HFF-Myc (cell line): ENCODE measurements around the gene VSTM2B.

Experiments
- DNase-seq: peaks from one replicate; pipeline ENCODE4 v3.0.0-alpha.2; 2011; ENCODE audit warnings: low read depth; ENCODE audit errors: extremely low read depth
- H3K4me3 ChIP-seq: replicated peaks from 2 replicates; pipeline ENCODE4 v1.5.1; 2011; ENCODE audit warnings: low read depth, mild to moderate bottlenecking, control low read depth, low read length
- TF ChIP-seq, protein P1 (sequence below): IDR thresholded peaks from 2 replicates; pipeline ENCODE4 v1.5.1; 2012; ENCODE audit warnings: mild to moderate bottlenecking, low read depth, low read length, control low read depth; ENCODE audit errors: missing control alignments

Gene VSTM2B

DNA sequence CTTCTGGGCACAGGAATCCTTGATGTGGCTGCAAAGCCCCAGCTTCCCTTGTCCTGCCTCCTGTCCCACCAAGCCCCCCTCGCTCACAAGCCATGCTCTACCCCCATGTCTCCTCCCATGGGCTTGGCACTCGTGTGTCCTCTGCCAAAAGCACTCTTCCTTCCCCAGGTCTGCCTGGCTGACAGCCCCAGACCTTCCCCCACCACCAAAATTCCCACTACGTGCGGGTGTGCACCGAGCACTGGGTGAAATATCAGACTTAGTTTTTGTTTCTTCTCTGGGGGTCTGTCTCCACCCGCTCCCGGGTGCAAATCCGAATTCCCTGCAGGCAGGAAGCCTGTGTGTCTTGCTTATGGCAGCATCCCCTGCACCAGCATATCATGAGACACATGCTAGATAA lies 5.9 kb upstream of the VSTM2B start:
- no peak overlapping the region for H3K4me3 ChIP-seq
- TF ChIP-seq, protein P1, sequence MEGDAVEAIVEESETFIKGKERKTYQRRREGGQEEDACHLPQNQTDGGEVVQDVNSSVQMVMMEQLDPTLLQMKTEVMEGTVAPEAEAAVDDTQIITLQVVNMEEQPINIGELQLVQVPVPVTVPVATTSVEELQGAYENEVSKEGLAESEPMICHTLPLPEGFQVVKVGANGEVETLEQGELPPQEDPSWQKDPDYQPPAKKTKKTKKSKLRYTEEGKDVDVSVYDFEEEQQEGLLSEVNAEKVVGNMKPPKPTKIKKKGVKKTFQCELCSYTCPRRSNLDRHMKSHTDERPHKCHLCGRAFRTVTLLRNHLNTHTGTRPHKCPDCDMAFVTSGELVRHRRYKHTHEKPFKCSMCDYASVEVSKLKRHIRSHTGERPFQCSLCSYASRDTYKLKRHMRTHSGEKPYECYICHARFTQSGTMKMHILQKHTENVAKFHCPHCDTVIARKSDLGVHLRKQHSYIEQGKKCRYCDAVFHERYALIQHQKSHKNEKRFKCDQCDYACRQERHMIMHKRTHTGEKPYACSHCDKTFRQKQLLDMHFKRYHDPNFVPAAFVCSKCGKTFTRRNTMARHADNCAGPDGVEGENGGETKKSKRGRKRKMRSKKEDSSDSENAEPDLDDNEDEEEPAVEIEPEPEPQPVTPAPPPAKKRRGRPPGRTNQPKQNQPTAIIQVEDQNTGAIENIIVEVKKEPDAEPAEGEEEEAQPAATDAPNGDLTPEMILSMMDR, result no peak
- DNase-seq, result no peak

DNA sequence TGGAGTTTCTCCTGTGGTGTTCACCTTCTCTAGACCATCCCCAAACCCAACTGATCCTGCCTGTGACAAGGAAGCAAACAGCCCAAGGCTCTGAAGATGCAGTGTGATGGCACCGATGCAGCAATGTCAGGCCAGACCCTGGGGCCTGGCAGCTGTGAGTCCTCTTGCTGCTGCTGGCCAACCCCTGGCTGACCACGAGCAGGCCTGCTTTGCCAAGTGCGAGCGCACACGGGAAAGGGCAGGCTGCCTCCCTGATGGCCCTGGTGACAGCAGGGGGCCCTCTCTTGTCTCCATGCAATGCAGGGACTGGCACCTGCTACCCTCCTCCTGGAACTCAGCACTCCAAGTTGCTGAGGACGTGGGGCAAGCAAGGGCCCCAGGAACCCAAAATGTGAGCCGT lies 5.4 kb upstream of the VSTM2B start:
- H3K4me3 ChIP-seq, result no peak overlapping the region
- TF ChIP-seq, protein P1, result no peak
- no peak for DNase-seq

DNA sequence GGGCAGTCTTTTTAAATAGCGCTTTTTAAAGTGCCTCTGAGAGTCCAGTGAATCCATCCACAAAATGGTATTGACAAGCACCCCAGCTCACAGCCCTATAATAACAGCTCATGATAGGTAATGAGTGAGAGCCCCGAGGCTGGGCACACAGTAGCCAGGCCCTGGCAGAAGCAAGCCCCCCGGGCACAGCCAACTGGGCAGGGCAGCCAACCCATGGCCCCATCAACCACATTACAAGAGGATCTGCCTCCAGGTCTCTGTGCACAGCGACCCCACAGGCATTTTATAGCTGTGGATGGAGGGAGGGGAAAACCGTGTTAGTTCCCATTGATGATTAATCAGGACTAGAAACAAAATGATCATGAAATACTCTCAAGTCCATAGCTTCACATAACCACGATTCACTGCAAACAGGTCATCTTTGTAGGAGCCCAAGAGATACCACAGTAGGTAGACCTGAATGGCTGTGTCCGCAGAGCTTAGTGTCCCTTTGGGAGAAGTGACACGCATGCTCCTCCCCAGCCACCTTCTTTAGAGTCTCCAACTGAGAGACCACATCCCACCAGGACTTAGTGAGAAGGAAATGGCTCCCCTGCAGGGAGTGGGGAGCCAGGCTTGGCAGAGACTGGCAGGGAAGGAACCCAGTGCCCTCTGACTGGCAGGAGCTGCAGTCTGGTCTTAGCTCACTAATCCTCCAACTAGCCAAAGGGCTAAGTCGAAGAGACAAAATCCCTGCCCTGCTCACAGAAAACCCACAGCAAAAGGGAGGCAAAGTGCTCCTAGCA lies 4.3 kb upstream of the VSTM2B start:
- DNase-seq, result no peak
- TF ChIP-seq, protein P1, result no peak
- no peak overlapping the region for H3K4me3 ChIP-seq

DNA sequence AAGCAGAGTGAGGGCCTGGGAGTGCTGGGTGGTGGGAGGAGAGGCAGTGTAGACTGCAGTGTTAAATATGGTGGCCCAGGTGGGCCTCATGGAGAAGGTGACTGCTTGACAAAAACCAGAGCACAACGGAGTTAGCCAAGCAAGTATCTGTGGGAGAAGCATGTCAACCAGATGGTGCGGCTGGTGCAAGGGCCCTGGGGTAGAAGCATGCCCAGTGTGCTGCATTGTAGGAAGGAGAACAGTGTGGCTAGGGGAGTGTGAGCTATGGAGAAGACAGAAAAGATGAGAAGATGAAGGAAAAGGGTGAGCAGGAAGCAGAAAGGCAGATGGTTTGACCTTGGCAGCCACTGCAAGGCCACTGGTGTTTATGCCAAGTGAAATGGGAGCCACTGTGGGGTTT lies 2.2 kb upstream of the VSTM2B start:
- no peak for DNase-seq

DNA sequence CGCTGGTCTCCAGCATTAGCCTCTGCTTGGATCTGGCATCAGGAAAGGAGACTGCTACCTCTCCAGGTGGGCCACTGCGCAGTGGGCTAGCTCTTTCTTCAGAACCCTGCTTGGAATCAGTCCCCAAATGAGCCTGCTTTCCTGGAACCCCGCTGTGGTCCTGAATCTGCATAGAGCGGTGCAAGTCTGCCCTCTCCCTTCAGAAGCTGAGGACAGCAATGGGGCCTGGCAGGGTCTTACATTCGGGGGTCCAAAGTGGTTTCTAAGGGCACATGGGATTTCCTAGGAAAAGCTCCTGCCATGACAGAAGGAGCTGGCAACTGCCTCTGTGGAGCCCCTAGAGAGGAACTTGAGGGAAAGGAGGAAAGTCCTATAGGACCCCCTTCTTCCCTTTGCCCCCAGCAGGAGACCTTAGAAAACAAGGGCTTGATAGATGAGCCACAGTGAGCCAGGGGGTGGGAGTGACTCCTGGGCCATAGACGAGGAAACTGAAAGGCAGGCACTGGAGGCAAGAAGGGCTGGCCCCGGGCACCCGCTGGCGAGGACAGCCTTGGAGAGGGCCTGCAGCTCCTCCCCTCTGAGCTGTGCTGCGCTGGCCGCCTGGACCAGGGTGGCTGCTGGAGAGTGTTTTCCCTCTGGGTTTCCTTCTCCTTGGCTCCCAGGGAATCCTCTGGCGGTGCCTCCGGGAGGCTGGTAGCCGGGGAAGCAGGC lies 1.4 kb upstream of the VSTM2B start:
- TF ChIP-seq, protein P1, result no peak
- no peak overlapping the region for H3K4me3 ChIP-seq
- no peak for DNase-seq

More for the DNA sequence above, 2.2 kb upstream of the VSTM2B start:
- H3K4me3 ChIP-seq, result no peak overlapping the region
- TF ChIP-seq, protein P1, result no peak

DNA sequence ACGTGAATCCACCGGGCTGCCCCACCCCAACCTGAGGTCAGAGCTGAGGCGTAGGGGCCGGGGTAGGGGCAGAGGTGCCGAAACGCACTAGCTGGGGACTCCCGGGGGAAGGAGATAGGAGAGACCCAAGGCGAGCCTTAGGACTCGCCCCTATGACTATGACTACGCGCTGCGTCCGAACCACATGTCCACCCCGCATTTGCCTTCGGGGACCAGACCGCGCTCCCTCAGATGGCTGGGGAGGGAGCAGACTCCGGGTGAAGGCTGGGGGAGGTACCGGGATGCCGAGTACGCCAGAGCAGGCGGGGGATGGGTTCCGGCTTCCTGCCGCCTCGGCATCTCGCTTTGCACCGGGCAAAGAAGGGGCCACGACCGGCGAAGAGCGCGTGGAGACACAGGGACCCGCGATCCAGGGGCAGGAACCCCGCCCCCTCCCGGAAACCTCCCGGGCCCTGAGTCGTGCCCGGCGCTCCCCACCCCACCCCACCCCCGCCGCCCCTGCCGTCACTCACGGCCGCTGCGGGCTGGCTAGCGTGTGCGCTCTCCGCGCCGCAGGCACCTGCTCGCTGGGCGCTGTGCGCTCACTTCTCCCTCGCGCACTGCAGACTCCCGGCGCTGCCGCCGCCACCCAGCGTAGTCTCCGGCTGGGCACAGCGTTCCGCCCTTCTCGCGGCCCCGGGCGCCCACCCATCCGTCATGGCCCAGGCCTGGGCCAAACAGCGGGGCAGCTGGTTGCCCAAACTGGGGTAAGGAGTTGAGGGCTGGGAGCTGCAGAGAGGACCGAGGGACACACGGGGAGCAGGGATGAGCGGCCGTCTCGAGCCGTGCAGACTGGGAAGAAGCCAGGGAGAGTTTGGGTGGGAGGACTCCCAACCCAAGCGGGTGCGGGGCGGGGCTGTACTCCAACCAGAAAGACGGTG lies 622 bp upstream of the VSTM2B start:
- DNase-seq, result no peak
- TF ChIP-seq, protein P1, result no peak
- no peak overlapping the region for H3K4me3 ChIP-seq
